K562 (cell line): ENCODE results near the gene SORT1. TPM values are rescaled to one million over a fixed set of nuclear protein-coding genes. Genes with fewer than 3 reads are reported as not detected.

ENCODE experiments used
- ATAC-seq: fragments of 200-7000 bp; cut with Tn5 transposase; 3 replicates; pipeline ENCODE4 v1.9.1; 2020; ENCODE audit warnings: moderate library complexity
- BruUV-seq: library from RNA; stranded (reverse); fragments of 400-500 nt; replicated peaks from 2 replicates; lab custom pipeline; 2021; lab: Mats Ljungman, UMichigan
- CTCF ChIA-PET: fragments of 300-600 bp; formaldehyde crosslinking; extraction: SDS; loops from one replicate; lab custom pipeline; 2021; ENCODE audit warnings: low intra/inter-chr PET ratio; lab: Yijun Ruan, JAX
- POLR2A ChIA-PET: fragments of 300-600, 350-650 bp; sonication (Branson Sonifier 250); formaldehyde crosslinking; extraction: SDS; loops from one replicate; lab custom pipeline; 2021; ENCODE audit warnings: antibody characterized with exemption, inconsistent platforms; lab: Yijun Ruan, JAX
- DNase-seq, 4 experiments: peaks; one replicate each; pipeline versions ENCODE4 v3.0.0 to v3.0.0-alpha.2; 2011 to 2018; ENCODE audit warnings: low spot score in 3 of 4, mixed read lengths in 3 of 4; ENCODE audit errors: extremely low read depth in 1 of 4
- FAIRE-seq: peaks from 2 replicates; lab custom pipeline; 2011; peaks lifted over from hg19 to GRCh38; lab: Jason Lieb, UNC
- H2AFZ ChIP-seq: 2 replicates; pipeline ENCODE4 v1.6.0; 2011; ENCODE audit warnings: low read depth, low read length, control low read depth, inconsistent platforms
- H3K27ac ChIP-seq: fragments of 200-600 bp; 3 replicates; pipeline ENCODE4 v1.8.0; 2011; ENCODE audit warnings: low read depth, mild to moderate bottlenecking, control low read depth, inconsistent platforms, low read length, moderate library complexity, mixed read lengths; ENCODE audit errors: extremely low read depth
- H3K27me3 ChIP-seq, 2 experiments: fragments of 300-600 bp in 1 of 2; 2 replicates in 1 of 2; 3 replicates in 1 of 2; pipeline versions ENCODE4 v1.6.0 to v1.8.0; 2011; ENCODE audit warnings: inconsistent platforms in 2 of 2, low read length in 2 of 2, mild to moderate bottlenecking in 1 of 2, mixed read lengths in 1 of 2, moderate library complexity in 1 of 2; ENCODE audit not compliant: control insufficient read depth in 2 of 2, insufficient read depth in 2 of 2
- H3K36me3 ChIP-seq: fragments of 300-600 bp; 3 replicates; pipeline ENCODE4 v1.8.0; 2011; ENCODE audit warnings: mild to moderate bottlenecking, low read length, inconsistent platforms; ENCODE audit not compliant: control insufficient read depth, insufficient read depth
- H3K4me1 ChIP-seq, 2 experiments: fragments of 200-600 bp in 1 of 2; replicated peaks in 1 of 2; 2 replicates in 1 of 2; 3 replicates in 1 of 2; pipeline versions ENCODE4 v1.5.1 to v1.8.0; 2011; ENCODE audit warnings: inconsistent platforms in 2 of 2, low read length in 2 of 2, mild to moderate bottlenecking in 1 of 2, mixed read lengths in 1 of 2, moderate library complexity in 1 of 2; ENCODE audit not compliant: control insufficient read depth in 2 of 2, insufficient read depth in 2 of 2
- H3K4me2 ChIP-seq: 2 replicates; pipeline ENCODE4 v1.6.1; 2011; ENCODE audit warnings: low read length, control low read depth, inconsistent platforms, mixed read lengths; ENCODE audit not compliant: insufficient read depth
- H3K4me3 ChIP-seq: fragments of 200-600 bp; sonication (generic), shearing (Covaris generic); 2 replicates; pipeline ENCODE4 v1.5.1; 2016; ENCODE audit warnings: control low read depth, inconsistent platforms
- H3K79me2 ChIP-seq: fragments of 200-600 bp; 3 replicates; pipeline ENCODE4 v1.8.0; 2011; ENCODE audit warnings: low read length, inconsistent platforms; ENCODE audit not compliant: control insufficient read depth, insufficient read depth
- H3K9ac ChIP-seq, 2 experiments: 2 replicates each; pipeline versions ENCODE4 v1.6.0 to v1.6.1; 2011; ENCODE audit warnings: low read depth in 2 of 2, low read length in 2 of 2, control low read depth in 1 of 2, inconsistent platforms in 1 of 2, mild to moderate bottlenecking in 1 of 2, mixed read lengths in 1 of 2; ENCODE audit not compliant: insufficient read depth in 1 of 2
- H3K9me1 ChIP-seq: one replicate; pipeline ENCODE4 v1.6.0; 2011; ENCODE audit warnings: inconsistent platforms, mild to moderate bottlenecking, low read length, moderate library complexity; ENCODE audit not compliant: control insufficient read depth, insufficient read depth
- H3K9me3 ChIP-seq: replicated peaks from 2 replicates; pipeline ENCODE4 v1.5.1; 2011; ENCODE audit warnings: low read depth, low read length, inconsistent platforms; ENCODE audit not compliant: control insufficient read depth, insufficient read depth
- H4K20me1 ChIP-seq: replicated peaks from 2 replicates; pipeline ENCODE4 v1.6.1; 2011; ENCODE audit warnings: low read length, inconsistent platforms, mixed read lengths; ENCODE audit not compliant: control insufficient read depth, insufficient read depth
- CBX3 ChIP-seq, 2 experiments: IDR thresholded peaks; 1 replicate in 1 of 2; 2 replicates in 1 of 2; pipeline ENCODE4 v1.6.1; 2012; ENCODE audit warnings: inconsistent platforms in 2 of 2, low read length in 2 of 2, borderline replicate concordance in 1 of 2, control low read depth in 1 of 2
- CHD1 ChIP-seq: fragments of 200-600 bp; sonication (generic); IDR thresholded peaks from one replicate; pipeline ENCODE4 v1.6.1; 2012; ENCODE audit warnings: mild to moderate bottlenecking, moderate library complexity, low read length, inconsistent platforms
- CHD2 ChIP-seq: IDR thresholded peaks from 2 replicates; pipeline ENCODE4 v1.6.1; 2011; ENCODE audit warnings: low read depth, low read length
- HNRNPK ChIP-seq: fragments of 200-400 bp; formaldehyde crosslinking; IDR thresholded peaks from one replicate; pipeline ENCODE4 v1.6.1; 2018; ENCODE audit warnings: mild to moderate bottlenecking, low read depth, low read length; ENCODE audit not compliant: poor library complexity, severe bottlenecking
- MECOM ChIP-seq: fragments of 250-450 bp; sonication (Bioruptor Pico); IDR thresholded peaks from 2 replicates; pipeline ENCODE4 v1.8.0; 2022; ENCODE audit warnings: inconsistent platforms
- RB1 ChIP-seq: fragments of 450-650 bp; IDR thresholded peaks from 2 replicates; pipeline ENCODE4 v1.6.1; 2017; ENCODE audit warnings: low read depth, mild to moderate bottlenecking
- ZNF133 ChIP-seq: fragments of 250-450 bp; sonication (Bioruptor Pico); IDR thresholded peaks from 2 replicates; pipeline ENCODE4 v1.4.0; 2020; ENCODE audit warnings: mild to moderate bottlenecking
- ZNF75A ChIP-seq: fragments of 450-650 bp; formaldehyde crosslinking; IDR thresholded peaks from 2 replicates; pipeline ENCODE4 v1.4.0; 2020; ENCODE audit warnings: mild to moderate bottlenecking
- WGBS: fragments of 100-300 bp; shearing (Covaris generic); methylation state at CpG from one replicate; pipeline ENCODE4 v1.1.6; 2016; ENCODE audit warnings: low coverage, mixed read lengths; ENCODE audit not compliant: insufficient coverage; ENCODE audit errors: missing lambda C conversion rate; 5-methylcytosine and 5-hydroxymethylcytosine counted together
- in situ Hi-C: fragments of 300-500 bp; cut with MboI; formaldehyde crosslinking; loops from 4 replicates; pipeline ENCODE4 v1.15.0; 2018; ENCODE audit warnings: inconsistent platforms, mixed read lengths
- intact Hi-C: fragments of 100-400 bp; cut with micrococcal nuclease; formaldehyde crosslinking; loops from 2 replicates; pipeline ENCODE4 v1.14.2; 2022
- polyA plus RNA-seq, 8 experiments: library from polyadenylated mRNA; depleted of rRNA in 4 of 8; stranded (reverse) in 5 of 8; unstranded in 3 of 8; fragments of >200 nt; fragmentation: Nextera tagmentation in 2 of 8; fragmentation: Illumina TruSeq in 1 of 8; extraction: Ambion mirVana in 2 of 8; extraction: Trizol in 1 of 8; gene quantifications; 2 replicates each; pipeline versions ENCODE4 v1.2.1 to v1.2.3, GENCODE V29; 2011 to 2014; ENCODE audit warnings: inconsistent platforms in 1 of 8, missing spikeins in 1 of 8
- total RNA-seq, 7 experiments: library from RNA; depleted of rRNA in 6 of 7; stranded (reverse); fragments of >200 nt in 6 of 7; fragmentation: Illumina TruSeq in 2 of 7; extraction: Trizol in 2 of 7; gene quantifications; 2 replicates each; pipeline versions ENCODE4 v1.2.1 to v1.2.3, GENCODE V29; 2011 to 2021; ENCODE audit warnings: low replicate concordance in 1 of 7
- TF ChIP-seq, protein P1 (sequence below): fragments of 450-650 bp; formaldehyde crosslinking; IDR thresholded peaks from 2 replicates; pipeline ENCODE4 v1.4.0; 2020; ENCODE audit warnings: mild to moderate bottlenecking
- TF ChIP-seq, protein P2 (sequence below): sonication (generic); formaldehyde crosslinking; IDR thresholded peaks from 2 replicates; pipeline ENCODE4 v1.8.1; 2023; ENCODE audit warnings: mild to moderate bottlenecking, missing genetic modification reagents
- TF ChIP-seq, protein P3 (sequence below), 2 experiments: fragments of 450-650 bp; IDR thresholded peaks; 2 replicates each; pipeline ENCODE4 v1.6.1; 2016

SORT1 gene
- total and polyA plus RNA-seq, 9 of the 15 experiments (the other 6 are each of a cell fraction or from before 2014, with no cell fraction given): 27.4 to 112 (median 65.0) TPM

DNA sequence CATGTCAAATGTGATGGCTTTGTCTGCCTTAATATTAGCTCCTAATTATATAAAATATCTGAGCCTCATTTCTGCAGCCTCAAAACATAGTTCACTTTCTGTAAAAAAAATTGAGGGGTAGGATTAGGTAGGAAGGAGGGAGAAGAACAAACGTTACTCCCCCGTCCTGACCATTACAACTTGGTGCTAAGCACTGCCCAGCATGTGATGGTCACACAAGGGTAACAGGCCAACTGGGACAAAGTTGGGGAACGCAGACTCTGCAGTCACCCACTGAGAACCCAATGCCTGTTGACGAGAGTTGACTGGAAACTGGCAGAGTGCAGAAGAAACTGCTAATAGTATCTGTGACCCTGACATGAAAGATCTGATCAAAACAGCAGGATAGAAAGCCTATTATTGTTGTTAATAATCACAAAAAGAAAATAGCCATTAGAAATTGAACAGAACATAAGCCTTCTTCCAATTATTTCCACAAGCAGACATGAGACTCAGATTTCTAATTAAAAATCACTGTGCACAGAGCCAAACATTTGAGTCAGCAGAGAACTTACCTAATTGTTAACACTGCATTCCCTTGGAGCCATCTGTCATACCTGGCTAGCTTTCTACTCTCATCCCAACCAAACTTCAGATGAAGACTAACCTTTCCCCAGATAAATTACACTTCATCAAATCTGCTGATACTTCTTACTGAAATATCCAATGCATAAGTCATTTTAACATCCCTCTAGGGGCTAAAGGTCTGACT, 5.5 kb downstream of the SORT1 start:
- ChIA-PET POLR2A (interaction anchor here (0.6 to 4.6 kb wide), 8 partner anchors 10 to 240 kb away, joined by 3 to 35 read pairs (median 3); partner anchors contain the start of gene PSMA5), CTCF (no interaction called here)
- ATAC-seq (peak; percentile 3), DNase-seq (peak in 1 of 4 experiments; percentile 42), FAIRE-seq (no peak)
- BruUV-seq: TSS peak; percentile 1
- 11% methylated on average over 4 of the region's 4 CpGs for WGBS
- intact Hi-C loops (no loop called here), in situ Hi-C loops (no loop called here)
- Histone ChIP-seq H3K36me3 (peaks cover 22% of the 10 kb centered on the region), H3K9me3 (no peaks in the 10 kb centered on the region), H3K9ac (peak overlapping the region; percentile 86 to 88), H3K4me3 (peak overlapping the region; percentile 35), H3K79me2 (peaks cover 100% of the 10 kb centered on the region), H3K4me2 (peak overlapping the region; percentile 93), H3K27me3 (no peaks in the 10 kb centered on the region), H2AFZ (peak overlapping the region; percentile 75), H3K27ac (peak overlapping the region; percentile 92), H3K4me1 (peaks cover 37 to 77% of the 10 kb centered on the region in 2 experiments), H4K20me1 (no peaks in the 10 kb centered on the region), H3K9me1 (no peaks in the 10 kb centered on the region)
- TF ChIP-seq MECOM (CRISPR knock-in tag) (0 out of 2 replicates have a peak, but pooled peaks have one; percentile 19), RB1 (no peak), HNRNPK (no peak), CBX3 (IDR thresholded peaks at IDR 0.05; ENCODE audit: borderline replicate concordance in 1 of 2, low read length in 2 of 2) (peak in 1 of 2 experiments; percentile 22; a peak in 1 of 3 replicates), ZNF75A (CRISPR knock-in tag) (0 out of 2 replicates have a peak, but pooled peaks have one; percentile 20), CHD1 (peak; percentile 82), ZNF133 (CRISPR knock-in tag) (0 out of 2 replicates have a peak, but pooled peaks have one; percentile 33), CHD2 (no peak)
- TF ChIP-seq, protein P1, sequence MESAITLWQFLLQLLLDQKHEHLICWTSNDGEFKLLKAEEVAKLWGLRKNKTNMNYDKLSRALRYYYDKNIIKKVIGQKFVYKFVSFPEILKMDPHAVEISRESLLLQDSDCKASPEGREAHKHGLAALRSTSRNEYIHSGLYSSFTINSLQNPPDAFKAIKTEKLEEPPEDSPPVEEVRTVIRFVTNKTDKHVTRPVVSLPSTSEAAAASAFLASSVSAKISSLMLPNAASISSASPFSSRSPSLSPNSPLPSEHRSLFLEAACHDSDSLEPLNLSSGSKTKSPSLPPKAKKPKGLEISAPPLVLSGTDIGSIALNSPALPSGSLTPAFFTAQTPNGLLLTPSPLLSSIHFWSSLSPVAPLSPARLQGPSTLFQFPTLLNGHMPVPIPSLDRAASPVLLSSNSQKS (CRISPR knock-in tag): 0 out of 2 replicates have a peak, but pooled peaks have one; percentile 49
- TF ChIP-seq, protein P2, sequence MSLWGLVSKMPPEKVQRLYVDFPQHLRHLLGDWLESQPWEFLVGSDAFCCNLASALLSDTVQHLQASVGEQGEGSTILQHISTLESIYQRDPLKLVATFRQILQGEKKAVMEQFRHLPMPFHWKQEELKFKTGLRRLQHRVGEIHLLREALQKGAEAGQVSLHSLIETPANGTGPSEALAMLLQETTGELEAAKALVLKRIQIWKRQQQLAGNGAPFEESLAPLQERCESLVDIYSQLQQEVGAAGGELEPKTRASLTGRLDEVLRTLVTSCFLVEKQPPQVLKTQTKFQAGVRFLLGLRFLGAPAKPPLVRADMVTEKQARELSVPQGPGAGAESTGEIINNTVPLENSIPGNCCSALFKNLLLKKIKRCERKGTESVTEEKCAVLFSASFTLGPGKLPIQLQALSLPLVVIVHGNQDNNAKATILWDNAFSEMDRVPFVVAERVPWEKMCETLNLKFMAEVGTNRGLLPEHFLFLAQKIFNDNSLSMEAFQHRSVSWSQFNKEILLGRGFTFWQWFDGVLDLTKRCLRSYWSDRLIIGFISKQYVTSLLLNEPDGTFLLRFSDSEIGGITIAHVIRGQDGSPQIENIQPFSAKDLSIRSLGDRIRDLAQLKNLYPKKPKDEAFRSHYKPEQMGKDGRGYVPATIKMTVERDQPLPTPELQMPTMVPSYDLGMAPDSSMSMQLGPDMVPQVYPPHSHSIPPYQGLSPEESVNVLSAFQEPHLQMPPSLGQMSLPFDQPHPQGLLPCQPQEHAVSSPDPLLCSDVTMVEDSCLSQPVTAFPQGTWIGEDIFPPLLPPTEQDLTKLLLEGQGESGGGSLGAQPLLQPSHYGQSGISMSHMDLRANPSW (CRISPR knock-in tag): no peak
- TF ChIP-seq, protein P3, sequence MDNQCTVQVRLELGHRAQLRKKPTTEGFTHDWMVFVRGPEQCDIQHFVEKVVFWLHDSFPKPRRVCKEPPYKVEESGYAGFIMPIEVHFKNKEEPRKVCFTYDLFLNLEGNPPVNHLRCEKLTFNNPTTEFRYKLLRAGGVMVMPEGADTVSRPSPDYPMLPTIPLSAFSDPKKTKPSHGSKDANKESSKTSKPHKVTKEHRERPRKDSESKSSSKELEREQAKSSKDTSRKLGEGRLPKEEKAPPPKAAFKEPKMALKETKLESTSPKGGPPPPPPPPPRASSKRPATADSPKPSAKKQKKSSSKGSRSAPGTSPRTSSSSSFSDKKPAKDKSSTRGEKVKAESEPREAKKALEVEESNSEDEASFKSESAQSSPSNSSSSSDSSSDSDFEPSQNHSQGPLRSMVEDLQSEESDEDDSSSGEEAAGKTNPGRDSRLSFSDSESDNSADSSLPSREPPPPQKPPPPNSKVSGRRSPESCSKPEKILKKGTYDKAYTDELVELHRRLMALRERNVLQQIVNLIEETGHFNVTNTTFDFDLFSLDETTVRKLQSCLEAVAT (IDR thresholded peaks at IDR 0.05): peak in 1 of 2 experiments; percentile 71; a peak in 2 of 4 replicates
